Stimulated activated CD4-positive, alpha-beta T cell treated with anti-CD3 and anti-CD28 coated beads, Interleukin-1b, Interleukin-23, amount 100 ng/mL, for 1 hour (primary cell): ENCODE measurements around the gene SLC25A23.

Source experiments
- DNase-seq, 2 donors: peaks; one replicate each; pipeline ENCODE4 v3.0.0-alpha.2; 2020; ENCODE audit warnings: low read depth in 2 of 2

The SLC25A23 gene

DNA sequence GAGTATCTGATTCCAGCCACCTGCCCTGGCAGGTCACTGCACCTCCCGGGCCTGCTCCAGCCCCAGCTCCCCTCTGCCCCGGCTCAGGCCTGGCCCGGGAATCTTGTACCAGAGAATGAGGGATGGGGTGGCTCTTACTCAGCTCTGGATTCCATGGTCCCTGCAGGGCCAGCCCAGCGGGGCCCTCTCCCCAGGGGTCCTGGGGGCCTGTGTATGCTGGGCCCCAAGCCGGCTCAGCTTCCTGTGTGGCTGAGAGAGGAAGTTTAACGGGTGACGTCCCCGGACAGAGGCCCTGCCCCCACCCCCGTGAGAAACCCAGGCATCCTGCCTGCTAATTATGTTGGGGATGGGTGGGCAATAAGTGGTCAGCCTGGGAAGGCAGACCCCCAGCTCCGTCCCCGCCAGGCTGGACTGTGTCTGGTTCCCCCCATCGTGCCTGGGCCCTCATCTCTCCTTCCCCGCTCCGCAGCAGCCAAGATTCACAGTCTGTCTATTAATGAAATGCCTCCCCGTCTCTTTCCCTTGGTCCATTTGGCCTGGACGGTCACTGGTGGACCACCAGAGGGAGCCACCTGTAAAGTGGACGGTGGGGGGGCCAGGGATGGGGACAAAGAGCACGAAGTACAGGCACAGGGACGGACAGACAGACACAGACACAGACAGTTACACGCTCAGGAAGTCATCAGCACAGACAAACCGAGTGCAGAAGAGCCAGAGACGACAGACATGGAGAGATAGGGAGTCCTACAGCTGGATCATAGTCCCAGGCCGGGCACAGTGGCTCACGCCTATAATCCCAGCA is 22.1 kb upstream of the SLC25A23 start, which contains the start of gene DENND1C:
Gene DENND1C, minus strand, starts transcription at position 247 of the 802 bp plus-strand sequence. Its CDS starts 92 bp downstream, at position 155.
- peak in 1 of 2 donors; percentile 43 for DNase-seq

DNA sequence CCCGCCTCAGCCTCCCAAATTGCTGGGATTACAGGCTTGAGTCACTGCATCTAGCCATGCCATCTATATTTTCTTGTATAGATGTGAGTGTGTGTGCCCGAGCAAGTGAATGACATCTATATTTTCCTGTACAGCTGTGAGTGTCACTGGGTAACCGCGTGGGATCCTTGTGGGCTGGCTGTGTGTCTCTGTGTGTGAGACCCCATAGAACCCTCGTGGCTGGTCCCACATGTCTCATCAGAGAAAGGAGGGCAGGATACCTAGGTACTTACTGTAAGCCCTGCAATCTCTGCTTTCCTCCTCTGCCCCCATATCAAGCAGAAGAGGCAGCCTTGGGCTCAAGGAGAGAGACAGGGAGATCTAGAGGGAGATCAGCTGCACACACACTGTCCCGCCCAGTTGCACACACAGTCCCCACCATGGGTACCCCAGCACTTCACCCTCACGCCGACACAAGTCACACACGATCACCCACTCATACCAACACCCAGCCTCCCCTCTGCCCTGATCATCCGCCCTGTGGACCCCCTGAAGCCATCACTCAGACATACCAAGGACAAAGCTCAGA is 21.3 kb upstream of the SLC25A23 start:
- no peak for DNase-seq

DNA sequence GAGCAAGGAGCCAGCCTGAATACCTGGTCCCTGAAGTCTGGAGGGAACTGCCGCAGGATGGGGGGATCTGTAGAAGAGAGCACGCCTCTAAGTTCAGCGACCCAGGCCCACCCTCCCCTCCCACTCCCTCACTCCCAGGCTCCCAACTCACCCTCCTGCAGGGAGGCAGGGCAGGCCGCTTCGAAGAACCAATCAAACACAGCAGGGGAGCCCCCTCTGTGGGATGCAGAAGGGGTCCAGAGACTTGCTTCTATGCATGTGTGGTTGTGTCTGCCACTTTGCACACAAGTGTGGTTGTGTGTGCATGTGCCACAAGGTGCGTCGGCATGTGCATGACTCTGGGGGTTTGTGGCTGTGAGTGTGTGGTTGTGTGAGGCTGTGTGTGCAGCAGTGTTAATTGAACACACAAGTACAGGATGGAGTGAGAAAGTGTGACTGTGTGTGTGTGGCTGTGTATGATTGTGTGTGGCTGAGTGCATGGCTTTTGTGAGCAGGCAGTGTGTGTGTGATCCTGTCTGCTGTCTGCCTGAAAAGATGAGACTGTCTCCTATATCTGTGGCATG is 20.3 kb upstream of the SLC25A23 start:
- DNase-seq = no peak

DNA sequence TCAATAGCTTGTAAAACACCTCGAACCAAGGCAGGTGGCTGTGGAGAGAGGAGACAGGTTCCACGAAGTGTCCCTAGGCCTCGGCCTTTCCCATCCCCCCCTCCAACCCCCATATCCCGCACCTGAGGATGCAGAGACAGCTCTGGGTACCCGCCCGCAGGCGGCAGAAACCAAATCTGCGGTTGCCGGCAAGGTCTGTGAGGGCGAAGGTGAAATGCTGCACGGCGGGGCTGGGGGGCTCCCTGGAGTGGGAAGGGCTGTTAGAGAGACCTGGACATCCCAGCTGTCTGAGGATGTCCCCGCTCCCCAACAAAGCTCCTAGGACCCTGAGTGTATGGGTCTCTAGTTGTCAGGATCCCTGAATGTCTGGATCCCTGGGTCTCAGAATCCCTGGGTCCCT is 19.2 kb upstream of the SLC25A23 start:
- DNase-seq = no peak

DNA sequence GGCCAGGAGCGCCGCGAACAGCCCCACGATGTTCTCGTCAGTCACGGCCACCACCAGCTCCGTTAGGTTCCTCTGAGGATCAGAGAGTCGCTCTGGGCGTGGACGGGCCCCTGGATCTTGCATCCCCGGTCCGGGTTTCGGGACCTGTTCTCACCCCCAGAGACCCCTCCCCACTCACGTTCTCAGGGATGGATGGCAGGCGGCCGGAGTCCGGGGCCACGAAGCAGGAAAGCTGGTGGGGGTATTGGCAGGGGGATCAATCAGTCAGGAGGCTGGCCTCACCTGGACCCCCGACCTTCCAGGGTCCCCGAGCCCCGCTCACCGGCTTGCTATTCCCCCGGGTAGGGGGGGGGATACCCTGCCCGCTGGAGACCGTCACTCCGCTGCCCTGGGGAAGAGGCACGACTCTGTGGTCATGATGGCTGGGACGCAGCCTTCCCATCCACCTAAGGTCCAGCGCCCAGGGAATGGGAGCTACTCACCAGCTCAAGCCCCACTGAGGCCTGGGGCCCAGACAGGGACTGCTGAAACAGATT is 17.4 kb upstream of the SLC25A23 start:
- DNase-seq = no peak

DNA sequence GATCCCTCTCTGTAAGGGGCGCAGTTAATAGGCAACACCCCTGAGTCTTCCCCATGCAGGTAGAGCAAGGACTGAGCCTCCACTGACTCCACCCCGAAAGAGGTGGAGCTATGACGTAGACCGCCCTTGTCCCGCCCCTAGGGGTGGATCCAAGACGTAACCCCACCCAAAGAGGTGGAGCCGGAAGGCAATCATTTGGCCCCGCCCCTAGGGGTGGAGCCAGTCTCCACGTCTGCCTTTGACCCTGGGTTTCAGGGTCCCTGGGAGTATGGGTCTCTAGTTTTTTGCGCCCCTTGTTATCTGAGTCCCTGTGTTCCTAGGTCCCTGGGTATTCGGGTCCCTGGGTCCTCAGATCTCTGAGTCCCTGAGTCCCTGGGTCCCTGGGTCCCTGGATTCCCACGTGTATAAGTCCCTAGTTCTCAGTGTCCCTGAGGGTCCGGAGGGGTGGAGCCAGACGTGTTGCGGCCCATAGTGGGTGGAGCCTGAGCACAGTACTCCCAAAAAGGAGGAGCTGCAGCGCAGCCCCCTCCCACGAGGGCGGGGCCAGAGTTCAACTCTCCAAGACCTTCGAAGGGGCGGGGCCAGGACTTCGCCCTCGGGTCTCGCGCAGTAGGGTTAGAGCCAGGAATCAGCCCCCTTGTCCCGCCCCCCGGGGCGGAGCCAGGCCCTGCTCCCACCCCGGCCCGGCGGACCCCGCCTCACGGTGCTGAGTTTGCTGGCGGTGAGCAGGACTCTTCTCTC is 16.7 kb upstream of the SLC25A23 start:
- DNase-seq = peak in 1 of 2 donors; percentile 50

DNA sequence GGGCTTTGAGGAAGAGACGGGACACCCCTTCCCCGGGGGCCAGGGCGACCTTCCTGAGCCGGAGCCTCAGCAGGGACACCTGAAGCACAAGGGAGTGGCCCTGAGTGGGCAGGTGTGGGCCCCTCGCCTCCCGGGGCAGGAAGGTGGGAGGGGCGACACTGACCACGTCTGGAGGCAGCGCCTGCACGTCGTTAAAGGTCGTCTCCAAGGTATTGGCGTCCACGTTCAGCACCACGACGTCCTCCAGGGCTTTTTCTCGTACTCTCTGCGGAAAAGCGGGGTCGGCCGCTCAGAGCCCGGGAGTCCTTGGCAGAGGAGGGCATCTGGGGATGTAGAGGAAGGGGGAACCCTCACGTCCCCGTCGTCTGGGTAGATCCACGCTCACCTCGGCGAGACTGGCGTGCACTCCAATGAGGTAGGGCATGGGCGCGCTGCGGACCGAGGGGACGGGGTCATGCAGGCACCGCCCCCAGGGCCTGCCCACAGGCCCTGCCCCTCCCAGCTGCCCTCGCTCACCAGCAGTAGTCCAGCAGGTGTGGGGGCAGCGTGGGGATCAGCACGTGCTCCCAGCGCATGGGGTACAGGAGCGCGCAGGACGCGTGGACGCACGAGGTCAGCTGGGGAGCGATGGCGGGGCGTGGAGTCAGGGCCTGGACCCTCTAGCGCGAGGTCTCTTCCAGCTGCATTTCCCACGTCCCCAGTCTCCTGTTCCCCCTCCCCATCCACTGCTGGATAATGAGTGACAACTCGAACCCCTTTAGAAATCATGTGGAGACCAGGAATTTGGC is 15.9 kb upstream of the SLC25A23 start:
- DNase-seq = no peak

DNA sequence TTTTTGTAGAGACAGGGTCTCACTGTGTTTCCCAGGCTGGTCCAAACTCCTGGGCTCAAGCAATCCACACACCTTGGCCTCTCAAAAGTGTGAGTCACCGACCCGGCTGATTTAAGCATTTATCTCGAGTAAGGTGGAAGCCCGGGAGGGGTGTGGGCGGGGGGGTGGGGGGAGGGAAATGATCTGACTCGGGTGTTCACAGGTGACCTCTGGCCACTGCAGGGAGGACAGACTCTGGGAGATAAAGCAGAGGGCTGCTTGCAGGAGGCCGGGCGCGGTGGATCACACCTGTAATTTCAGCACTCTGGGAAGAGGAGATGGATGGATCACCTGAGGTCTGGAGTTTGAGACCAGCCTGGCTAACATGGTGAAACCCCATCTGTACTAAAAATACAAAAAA is 14.1 kb upstream of the SLC25A23 start:
- no peak for DNase-seq

DNA sequence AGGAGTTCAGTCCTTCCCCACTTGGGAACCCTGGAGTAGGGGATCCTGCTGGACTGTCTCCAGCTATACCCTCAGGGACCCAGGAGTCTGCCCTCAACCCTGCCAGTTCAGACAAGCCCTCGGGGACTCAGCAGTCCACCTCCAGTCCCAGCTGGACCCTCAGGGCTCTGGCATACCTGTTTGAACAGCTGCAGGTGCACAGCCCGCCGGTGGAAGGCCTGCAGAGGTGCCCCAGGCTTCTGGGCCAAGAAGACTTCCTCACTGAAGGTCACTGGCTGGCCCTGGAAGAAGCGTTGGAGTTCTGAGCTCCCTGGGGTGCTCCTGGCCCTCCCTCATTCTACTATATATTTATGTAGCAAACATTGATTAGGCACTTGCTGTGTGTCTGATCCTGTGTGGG is 13.1 kb upstream of the SLC25A23 start:
- no peak for DNase-seq

DNA sequence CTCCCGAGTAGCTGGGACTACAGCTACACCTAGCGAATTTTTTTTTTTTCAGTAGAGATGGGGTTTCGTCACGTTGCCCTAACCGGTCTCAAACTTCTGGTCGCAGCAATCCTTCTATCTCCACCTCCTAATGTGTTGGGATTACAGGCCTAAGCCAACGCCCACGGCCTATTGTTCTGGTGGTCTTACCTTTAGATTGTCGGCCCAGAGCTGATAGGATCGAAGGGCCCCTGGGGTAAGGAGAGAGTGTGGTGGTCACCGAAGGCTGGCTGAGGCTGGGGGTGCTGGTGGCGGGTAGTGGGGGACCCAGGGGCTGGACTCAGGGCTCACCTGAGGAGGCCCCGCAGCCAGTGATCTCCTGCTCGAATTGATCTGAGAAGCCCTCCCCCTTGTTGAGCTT is 11.5 kb upstream of the SLC25A23 start:
- no peak for DNase-seq

DNA sequence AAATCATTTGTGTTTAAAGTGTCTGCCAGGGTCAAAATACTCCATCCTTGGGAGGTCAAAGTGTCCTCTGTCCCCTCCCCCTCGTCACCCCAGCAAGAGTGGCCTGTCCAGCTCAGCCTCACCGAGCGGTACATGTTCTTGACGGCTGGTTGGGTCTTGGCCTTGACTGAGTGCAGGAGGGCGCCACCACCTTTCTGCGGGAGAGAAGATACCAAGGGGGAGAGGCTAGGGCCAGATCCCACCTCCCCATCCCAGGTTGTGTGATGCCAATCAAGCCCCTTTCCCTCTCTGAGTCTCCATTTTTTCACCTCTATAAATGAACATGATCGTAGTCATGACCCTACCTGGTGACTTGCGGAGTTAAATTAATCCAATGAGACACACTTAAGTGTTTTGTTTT is 10.6 kb upstream of the SLC25A23 start:
- no peak for DNase-seq

DNA sequence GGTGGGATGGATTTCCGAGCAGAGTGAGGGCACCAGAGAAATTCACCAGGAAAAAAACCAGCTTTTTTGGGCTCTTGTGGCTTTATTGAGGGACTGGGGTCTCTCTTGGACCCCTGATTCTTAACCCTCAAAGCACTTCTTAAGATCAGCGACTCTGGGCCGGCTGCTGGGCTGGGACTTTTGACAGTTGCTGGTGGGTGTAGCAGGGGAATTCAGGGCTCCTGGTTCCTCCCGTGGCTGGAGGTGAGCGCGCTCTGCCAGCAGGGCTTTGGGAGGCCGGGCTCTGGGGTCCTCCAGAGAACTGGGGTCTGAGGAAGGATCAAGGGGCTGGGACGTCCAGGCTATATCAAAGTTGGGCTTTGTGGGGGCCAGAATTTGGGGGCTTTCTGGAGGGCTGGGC is 7.8 kb upstream of the SLC25A23 start:
- DNase-seq = no peak

DNA sequence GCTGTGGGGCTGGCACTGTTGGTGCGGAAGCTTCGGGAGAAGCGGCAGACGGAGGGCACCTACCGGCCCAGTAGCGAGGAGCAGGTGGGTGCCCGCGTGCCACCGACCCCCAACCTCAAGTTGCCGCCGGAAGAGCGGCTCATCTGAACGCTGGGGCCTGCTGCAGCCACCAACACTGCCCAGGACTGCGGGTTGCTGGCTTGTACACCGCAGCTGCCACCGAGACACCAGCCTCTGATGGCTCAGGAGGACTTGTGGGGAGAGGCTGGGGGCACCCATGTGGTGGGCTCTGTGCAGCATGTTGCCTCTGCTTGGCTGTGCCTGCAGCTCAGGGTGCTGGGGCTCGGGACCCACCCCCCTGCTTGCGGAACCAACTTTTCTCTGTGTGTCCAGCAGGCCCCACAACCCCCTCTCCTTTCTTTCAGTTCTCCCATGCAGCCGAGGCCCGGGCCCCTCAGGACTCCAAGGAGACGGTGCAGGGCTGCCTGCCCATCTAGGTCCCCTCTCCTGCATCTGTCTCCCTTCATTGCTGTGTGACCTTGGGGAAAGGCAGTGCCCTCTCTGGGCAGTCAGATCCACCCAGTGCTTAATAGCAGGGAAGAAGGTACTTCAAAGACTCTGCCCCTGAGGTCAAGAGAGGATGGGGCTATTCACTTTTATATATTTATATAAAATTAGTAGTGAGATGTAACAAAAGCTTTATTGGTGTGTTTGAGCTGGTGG is 7.1 kb upstream of the SLC25A23 start:
- no peak for DNase-seq

DNA sequence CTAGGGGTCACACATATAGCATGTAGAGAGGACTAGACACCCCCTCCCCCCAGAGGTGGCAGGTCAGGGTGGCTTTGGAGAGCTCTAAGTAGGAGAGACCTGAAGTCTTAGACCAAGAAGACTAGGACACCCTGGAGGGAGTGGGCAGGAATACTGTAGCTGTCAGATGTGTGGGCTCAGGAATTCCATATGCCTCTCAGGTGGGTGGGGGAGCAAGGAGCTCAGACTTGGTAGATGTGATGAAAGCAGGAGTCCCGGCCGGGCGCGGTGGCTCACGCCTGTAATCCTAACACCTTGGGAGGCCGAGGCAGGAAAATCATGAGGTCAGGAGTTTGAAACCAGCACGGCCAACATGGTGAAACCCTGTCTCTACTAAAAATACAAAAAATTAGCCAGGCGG is 6.1 kb upstream of the SLC25A23 start:
- DNase-seq = no peak

DNA sequence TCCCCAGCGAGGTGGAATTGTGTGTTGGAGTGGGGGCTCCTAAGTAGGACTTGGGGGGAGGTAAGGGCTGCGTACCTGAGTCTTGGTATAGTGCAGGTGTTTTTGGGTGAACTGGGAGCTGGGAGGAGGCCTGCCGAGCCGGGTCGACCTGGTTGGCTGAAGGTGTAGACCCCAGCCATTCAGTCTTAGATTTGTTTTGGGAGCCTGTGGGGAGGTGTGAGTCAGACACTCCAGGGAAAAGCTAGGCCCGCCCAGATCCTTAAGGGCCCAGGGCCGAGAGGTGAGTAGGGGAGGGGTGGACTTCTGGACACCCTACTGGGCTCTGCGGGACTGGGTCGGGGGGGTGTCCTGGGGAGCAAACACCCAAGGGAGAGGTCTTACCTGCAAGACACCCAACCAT is 5.4 kb upstream of the SLC25A23 start:
- DNase-seq = no peak

DNA sequence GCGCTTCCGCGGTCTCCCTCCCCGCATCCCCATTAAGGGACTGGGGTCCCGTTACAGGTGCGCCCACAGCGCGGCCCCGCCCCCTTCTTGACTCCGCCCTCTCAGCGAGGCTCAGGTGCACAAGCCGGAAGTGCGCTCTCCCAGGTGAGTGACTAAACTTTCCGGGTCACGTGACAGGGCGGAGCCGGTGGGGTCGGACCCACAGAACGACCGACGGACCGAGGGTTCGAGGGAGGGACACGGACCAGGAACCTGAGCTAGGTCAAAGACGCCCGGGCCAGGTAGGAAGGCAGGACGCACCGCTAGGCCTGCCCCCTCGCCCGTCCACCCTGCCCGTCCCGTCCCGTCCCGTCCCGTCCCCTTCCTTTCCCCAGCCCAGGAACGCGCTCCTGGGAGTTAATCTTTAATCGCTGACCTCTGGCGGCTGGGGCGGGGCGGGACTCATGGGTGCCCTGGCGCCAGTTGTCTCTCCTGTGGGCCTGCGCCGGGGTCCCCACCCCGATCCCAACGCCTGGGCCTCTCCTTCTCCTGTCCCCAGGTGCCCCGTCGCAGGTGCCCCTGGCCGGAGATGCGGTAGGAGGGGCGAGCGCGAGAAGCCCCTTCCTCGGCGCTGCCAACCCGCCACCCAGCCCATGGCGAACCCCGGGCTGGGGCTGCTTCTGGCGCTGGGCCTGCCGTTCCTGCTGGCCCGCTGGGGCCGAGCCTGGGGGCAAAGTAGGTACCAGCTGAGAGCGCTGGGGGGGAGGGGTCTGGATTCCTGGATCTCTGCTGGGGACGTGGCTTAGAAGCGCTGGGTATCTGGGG is 4.7 kb upstream of the SLC25A23 start, which contains the start of gene CRB3:
Gene CRB3, plus strand, starts transcription at position 202 of the 804 bp plus-strand sequence. Its CDS starts 431 bp downstream, at position 633.
- DNase-seq = no peak

DNA sequence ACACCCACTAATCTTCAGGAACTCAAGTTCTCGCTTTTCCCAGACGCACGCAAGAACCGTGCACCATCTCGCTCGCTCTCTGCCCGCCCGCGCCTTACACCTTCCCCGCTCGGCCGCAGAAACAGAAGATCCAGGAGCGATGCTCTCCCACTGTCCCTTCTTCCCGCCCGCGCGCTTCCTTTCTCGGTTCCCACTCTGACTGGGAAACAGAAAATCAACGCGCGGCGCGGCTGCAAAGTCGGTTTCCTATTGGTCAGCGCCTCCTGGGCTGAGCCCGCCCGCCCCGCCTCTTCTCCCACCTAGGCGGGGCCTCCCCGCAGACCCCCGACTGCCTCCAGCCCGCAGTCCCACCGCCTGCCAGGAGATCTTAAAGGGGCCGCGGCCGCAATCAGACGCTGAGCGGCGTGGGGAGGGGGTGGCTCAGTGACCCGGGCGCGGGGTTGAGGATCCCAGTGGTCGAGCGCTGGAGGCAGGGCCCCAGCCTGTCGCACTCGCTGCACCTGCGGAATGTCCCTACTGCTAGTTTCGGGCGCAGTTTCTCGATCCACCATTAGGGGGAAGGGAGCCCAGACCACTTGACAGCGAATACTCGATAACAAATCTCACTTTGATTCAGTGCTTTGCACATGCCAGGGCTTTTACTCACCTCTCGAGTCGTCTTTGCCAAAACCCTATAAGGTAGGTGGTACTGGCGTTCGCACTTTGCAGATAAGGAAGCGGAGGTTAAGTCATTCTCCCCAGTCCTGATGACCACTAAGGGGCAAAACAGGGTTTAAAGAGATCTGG is 700 bp upstream of the SLC25A23 start:
- peak; percentile 91 to 93 for DNase-seq

DNA sequence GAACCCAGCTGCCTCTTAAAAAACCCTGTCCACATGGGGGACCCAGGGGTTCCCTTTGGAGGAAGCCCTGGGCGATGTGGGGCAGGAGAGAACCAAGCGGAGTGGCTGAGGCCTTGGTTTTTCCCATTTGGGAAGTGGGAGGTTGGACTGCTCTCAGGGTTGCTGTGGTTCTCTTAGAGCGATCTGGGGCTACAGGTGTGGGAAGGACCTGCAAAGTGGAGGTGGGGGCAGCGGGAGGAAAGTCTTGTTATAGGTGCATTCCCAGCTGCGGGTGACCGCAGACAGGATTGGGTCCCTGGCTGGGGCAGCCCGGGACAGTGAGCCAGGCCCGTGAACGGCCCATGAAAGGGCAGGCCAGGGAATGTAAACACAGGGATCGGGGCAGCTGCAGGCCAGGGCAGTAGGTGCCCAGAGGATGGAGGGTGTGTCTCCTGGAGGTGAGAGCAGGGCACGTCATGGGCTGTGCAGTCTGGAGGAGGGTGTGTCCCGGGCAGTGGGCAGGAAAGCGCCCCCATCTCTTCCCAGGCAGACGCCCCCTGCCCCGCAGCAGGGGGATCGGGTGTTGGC is 814 bp downstream of the SLC25A23 start:
- no peak for DNase-seq
